ENCODE results near the gene TEDDM1. TPM values are rescaled to one million over a fixed set of nuclear protein-coding genes. Genes with fewer than 3 reads are reported as not detected.

Gene TEDDM1
- total RNA-seq, 1 donor from 2014 or later: not detected

DNA sequence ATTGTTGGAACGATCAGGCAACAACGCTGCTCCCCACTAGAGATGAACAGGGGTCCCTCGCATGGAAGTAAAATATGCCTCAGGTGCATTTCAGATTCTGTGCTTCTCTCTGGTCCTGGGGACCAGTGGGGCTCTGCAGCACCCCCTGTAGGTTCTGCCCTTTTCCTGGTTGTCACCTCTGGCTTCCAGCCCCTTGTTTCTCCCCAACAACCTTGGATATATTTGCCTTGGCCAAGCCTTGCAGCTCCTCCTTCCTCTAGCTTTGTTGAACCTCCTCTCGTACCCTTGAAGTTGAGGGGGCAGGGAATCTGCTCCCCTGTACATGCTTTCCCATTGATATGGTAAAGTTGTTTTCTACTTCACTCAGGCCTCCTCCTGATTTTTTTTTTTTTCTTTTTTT lies 44.0 kb upstream of the TEDDM1 start:
- Mint-ChIP-seq H3K27me3 (ENCODE audit: unreplicated experiment) (peaks cover 2% of the 10 kb centered on the region), H3K9me3 (ENCODE audit: unreplicated experiment) (no peaks in the 10 kb centered on the region), H3K4me3 (ENCODE audit: unreplicated experiment) (no peak overlapping the region), H3K4me1 (ENCODE audit: low read depth, unreplicated experiment) (no peaks in the 10 kb centered on the region), H3K36me3 (ENCODE audit: unreplicated experiment) (no peaks in the 10 kb centered on the region), H3K27ac (ENCODE audit: unreplicated experiment) (no peak overlapping the region)
- DNase-seq: no peak
- no peak for TF ChIP-seq CTCF (IDR thresholded peaks at IDR 0.05; ENCODE audit: partially characterized antibody, unreplicated experiment)

- H3K4me1 Mint-ChIP-seq (ENCODE audit: low read depth, unreplicated experiment): no peaks in the 10 kb centered on the region
- peaks cover 4% of the 10 kb centered on the region for H3K27me3 Mint-ChIP-seq (ENCODE audit: unreplicated experiment)
- TF ChIP-seq CTCF (IDR thresholded peaks at IDR 0.05; ENCODE audit: partially characterized antibody, unreplicated experiment): no peak
- H3K27ac Mint-ChIP-seq (ENCODE audit: unreplicated experiment): no peak overlapping the region
- no peak overlapping the region for H3K4me3 Mint-ChIP-seq (ENCODE audit: unreplicated experiment)
- peaks cover 11% of the 10 kb centered on the region for H3K36me3 Mint-ChIP-seq (ENCODE audit: unreplicated experiment)
- H3K9me3 Mint-ChIP-seq (ENCODE audit: unreplicated experiment): no peaks in the 10 kb centered on the region
- no peak for DNase-seq
Measured at GRCh38 chr1:182442333-182442732, 41.9 kb upstream of the TEDDM1 start.

DNA sequence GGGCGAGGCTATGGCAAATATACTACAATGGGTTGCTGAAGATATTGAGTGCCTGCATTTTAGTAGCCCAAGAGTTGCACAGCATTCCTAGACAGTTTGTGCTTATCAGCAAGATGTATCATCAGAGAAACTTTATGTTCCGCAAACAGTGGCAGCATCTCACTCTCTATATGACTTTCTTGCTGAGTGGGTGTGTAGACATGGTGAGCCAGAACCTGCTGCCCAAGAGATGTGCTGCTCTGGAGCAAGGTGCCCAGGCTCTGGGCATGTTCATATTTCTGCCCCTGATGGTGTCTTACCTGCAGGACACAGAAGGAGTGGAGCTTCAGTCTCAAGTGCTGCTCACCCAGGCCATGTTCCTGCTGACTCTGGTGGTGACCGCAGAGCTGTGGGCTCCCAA lies 41.3 kb upstream of the TEDDM1 start:
- Mint-ChIP-seq H3K27ac (ENCODE audit: unreplicated experiment) (no peak overlapping the region), H3K4me1 (ENCODE audit: low read depth, unreplicated experiment) (no peaks in the 10 kb centered on the region), H3K9me3 (ENCODE audit: unreplicated experiment) (no peaks in the 10 kb centered on the region), H3K27me3 (ENCODE audit: unreplicated experiment) (peaks cover 4% of the 10 kb centered on the region), H3K4me3 (ENCODE audit: unreplicated experiment) (no peak overlapping the region), H3K36me3 (ENCODE audit: unreplicated experiment) (peaks cover 11% of the 10 kb centered on the region)
- DNase-seq: no peak
- no peak for TF ChIP-seq CTCF (IDR thresholded peaks at IDR 0.05; ENCODE audit: partially characterized antibody, unreplicated experiment)

GRCh38 chr1:182438326-182438725 lies 37.9 kb upstream of the TEDDM1 start:
- Mint-ChIP-seq H3K27ac (ENCODE audit: unreplicated experiment) (no peak overlapping the region), H3K9me3 (ENCODE audit: unreplicated experiment) (no peaks in the 10 kb centered on the region), H3K27me3 (ENCODE audit: unreplicated experiment) (peaks cover 2% of the 10 kb centered on the region), H3K4me3 (ENCODE audit: unreplicated experiment) (no peak overlapping the region), H3K36me3 (ENCODE audit: unreplicated experiment) (peaks cover 11% of the 10 kb centered on the region), H3K4me1 (ENCODE audit: low read depth, unreplicated experiment) (no peaks in the 10 kb centered on the region)
- TF ChIP-seq CTCF (IDR thresholded peaks at IDR 0.05; ENCODE audit: partially characterized antibody, unreplicated experiment): no peak
- DNase-seq: no peak

DNA sequence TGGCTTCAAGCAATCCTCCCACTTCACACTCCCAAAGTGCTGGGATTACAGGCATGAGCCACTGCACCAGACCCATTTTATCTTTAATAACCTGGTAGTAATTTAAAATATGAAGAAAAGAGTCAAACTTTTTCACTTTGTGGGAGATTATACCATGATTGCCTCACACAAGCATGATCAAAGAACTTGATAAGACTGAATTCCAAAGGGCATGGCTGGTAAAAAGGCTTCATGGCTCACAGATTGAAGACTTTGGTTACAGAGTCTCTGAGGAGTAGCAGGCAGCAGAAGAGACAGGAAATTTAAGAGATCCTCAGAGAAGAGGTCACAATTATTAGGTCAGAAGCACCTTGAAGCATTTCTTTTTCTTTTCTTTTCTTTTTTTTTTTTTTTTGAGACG lies 33.1 kb upstream of the TEDDM1 start:
- H3K36me3 Mint-ChIP-seq (ENCODE audit: unreplicated experiment): peaks cover 13% of the 10 kb centered on the region
- no peak overlapping the region for H3K4me3 Mint-ChIP-seq (ENCODE audit: unreplicated experiment)
- DNase-seq: no peak
- H3K27me3 Mint-ChIP-seq (ENCODE audit: unreplicated experiment): peaks cover 2% of the 10 kb centered on the region
- TF ChIP-seq CTCF (IDR thresholded peaks at IDR 0.05; ENCODE audit: partially characterized antibody, unreplicated experiment): no peak
- H3K27ac Mint-ChIP-seq (ENCODE audit: unreplicated experiment): no peak overlapping the region
- peaks cover 2% of the 10 kb centered on the region for H3K9me3 Mint-ChIP-seq (ENCODE audit: unreplicated experiment)
- H3K4me1 Mint-ChIP-seq (ENCODE audit: low read depth, unreplicated experiment): no peaks in the 10 kb centered on the region
